Stomach (tissue), 4 donors: ENCODE measurements around the gene NUDT6.

ENCODE experiments used
- EP300 ChIP-seq: sonication (generic); formaldehyde crosslinking; IDR thresholded peaks from one replicate; pipeline ENCODE4 v1.6.1; 2017; ENCODE audit warnings: antibody characterized with exemption
- TF ChIP-seq, protein P1 (sequence below), 7 experiments: fragments of 450-650 bp in 4 of 7; fragments of 200-600 bp in 3 of 7; sonication (generic) in 3 of 7; IDR thresholded peaks; one replicate each; pipeline ENCODE4 v1.5.1; 2016 to 2019; ENCODE audit warnings: antibody characterized with exemption in 7 of 7, control low read depth in 2 of 7, mild to moderate bottlenecking in 1 of 7

GRCh38 chr4:122953924-122954323, 31.5 kb upstream of the NUDT6 start:
- TF ChIP-seq EP300: no peak
- TF ChIP-seq, protein P1, sequence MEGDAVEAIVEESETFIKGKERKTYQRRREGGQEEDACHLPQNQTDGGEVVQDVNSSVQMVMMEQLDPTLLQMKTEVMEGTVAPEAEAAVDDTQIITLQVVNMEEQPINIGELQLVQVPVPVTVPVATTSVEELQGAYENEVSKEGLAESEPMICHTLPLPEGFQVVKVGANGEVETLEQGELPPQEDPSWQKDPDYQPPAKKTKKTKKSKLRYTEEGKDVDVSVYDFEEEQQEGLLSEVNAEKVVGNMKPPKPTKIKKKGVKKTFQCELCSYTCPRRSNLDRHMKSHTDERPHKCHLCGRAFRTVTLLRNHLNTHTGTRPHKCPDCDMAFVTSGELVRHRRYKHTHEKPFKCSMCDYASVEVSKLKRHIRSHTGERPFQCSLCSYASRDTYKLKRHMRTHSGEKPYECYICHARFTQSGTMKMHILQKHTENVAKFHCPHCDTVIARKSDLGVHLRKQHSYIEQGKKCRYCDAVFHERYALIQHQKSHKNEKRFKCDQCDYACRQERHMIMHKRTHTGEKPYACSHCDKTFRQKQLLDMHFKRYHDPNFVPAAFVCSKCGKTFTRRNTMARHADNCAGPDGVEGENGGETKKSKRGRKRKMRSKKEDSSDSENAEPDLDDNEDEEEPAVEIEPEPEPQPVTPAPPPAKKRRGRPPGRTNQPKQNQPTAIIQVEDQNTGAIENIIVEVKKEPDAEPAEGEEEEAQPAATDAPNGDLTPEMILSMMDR (IDR thresholded peaks at IDR 0.05): no peak
